Peyer's patch (tissue), 4 donors: Measurements from ENCODE around the gene UBE2S. TPM values are rescaled to one million over a fixed set of nuclear protein-coding genes. Genes with fewer than 3 reads are reported as not detected.

Experiments
- DNase-seq, 3 donors: peaks; one replicate each; pipeline ENCODE4 v3.0.0-alpha.2; 2017 to 2019
- H3K27ac ChIP-seq, 4 donors: fragments of 200-600 bp; sonication (generic); one replicate each; pipeline ENCODE4 v1.5.1; 2016 to 2019
- H3K27me3 ChIP-seq, 2 donors: fragments of 200-600 bp; sonication (generic); one replicate each; pipeline ENCODE4 v1.5.1; 2019
- H3K36me3 ChIP-seq, 3 donors: fragments of 200-600 bp; sonication (generic); one replicate each; pipeline ENCODE4 v1.5.1; 2016 to 2019
- H3K4me1 ChIP-seq, 4 donors: fragments of 200-600 bp; sonication (generic); one replicate each; pipeline ENCODE4 v1.5.1; 2016 to 2019
- H3K4me3 ChIP-seq, 4 donors: fragments of 200-600 bp; sonication (generic); 1 replicate in 3 of 4; 2 replicates in 1 of 4; pipeline ENCODE4 v1.5.1; 2016 to 2019; ENCODE audit warnings: mild to moderate bottlenecking in 1 of 4
- H3K9me3 ChIP-seq, 4 donors: fragments of 200-600 bp; sonication (generic); one replicate each; pipeline ENCODE4 v1.5.1; 2016 to 2019; ENCODE audit warnings: mild to moderate bottlenecking in 1 of 4
- POLR2A ChIP-seq, 2 donors: fragments of 450-650 bp; IDR thresholded peaks; one replicate each; pipeline ENCODE4 v1.5.1; 2017; ENCODE audit warnings: antibody characterized with exemption in 2 of 2, mild to moderate bottlenecking in 2 of 2, moderate library complexity in 2 of 2
- total RNA-seq, 4 donors: library from RNA; depleted of rRNA; stranded (reverse); fragments of >200 nt; gene quantifications; one replicate each; pipeline ENCODE4 v1.1.0, GENCODE V29; 2016
- TF ChIP-seq, protein P1 (sequence below), 6 experiments: fragments of 450-650 bp in 4 of 6; fragments of 200-600 bp in 2 of 6; sonication (generic) in 1 of 6; IDR thresholded peaks; one replicate each; pipeline ENCODE4 v1.5.1; 2017 to 2019; ENCODE audit warnings: antibody characterized with exemption in 6 of 6, mild to moderate bottlenecking in 3 of 6, moderate library complexity in 1 of 6

Gene UBE2S
- total RNA-seq, 4 donors from 2014 or later, result 5.2 to 9.1 (median 7.6) TPM

DNA sequence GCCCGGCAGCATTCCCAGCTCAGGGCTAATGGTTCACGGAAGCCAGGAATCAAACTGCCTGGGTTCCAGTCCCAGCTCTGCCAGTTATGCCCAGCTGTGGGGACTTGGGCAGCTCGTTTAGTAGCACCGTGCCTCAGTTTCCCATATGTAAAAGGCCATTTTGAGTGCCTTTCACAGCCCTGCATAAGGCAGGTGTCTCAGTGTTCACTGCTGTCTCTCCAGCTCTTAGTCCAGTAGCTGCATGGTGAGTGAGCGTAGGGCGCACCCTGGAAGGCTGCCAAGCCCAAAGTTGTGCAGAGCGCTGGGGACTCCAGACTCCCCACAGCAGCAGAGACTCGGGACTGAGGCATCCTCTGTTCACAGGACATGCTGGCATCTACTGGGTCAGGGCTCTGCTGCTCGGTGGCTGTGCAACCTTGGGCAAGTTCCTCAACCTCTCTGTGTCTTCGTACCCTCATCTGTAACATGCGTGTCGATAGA is 16.4 kb downstream of the UBE2S start:
- Histone ChIP-seq H3K27me3 (no peaks in the 10 kb centered on the region), H3K4me1 (peaks cover 8 to 33% (median 22%) of the 10 kb centered on the region in 4 donors), H3K9me3 (no peaks in the 10 kb centered on the region), H3K36me3 (peaks cover 0 to 40% (median 0%) of the 10 kb centered on the region in 3 donors), H3K27ac (no peak overlapping the region), H3K4me3 (no peak overlapping the region)
- TF ChIP-seq POLR2A (IDR thresholded peaks at IDR 0.05), result no peak
- TF ChIP-seq, protein P1, sequence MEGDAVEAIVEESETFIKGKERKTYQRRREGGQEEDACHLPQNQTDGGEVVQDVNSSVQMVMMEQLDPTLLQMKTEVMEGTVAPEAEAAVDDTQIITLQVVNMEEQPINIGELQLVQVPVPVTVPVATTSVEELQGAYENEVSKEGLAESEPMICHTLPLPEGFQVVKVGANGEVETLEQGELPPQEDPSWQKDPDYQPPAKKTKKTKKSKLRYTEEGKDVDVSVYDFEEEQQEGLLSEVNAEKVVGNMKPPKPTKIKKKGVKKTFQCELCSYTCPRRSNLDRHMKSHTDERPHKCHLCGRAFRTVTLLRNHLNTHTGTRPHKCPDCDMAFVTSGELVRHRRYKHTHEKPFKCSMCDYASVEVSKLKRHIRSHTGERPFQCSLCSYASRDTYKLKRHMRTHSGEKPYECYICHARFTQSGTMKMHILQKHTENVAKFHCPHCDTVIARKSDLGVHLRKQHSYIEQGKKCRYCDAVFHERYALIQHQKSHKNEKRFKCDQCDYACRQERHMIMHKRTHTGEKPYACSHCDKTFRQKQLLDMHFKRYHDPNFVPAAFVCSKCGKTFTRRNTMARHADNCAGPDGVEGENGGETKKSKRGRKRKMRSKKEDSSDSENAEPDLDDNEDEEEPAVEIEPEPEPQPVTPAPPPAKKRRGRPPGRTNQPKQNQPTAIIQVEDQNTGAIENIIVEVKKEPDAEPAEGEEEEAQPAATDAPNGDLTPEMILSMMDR (IDR thresholded peaks at IDR 0.05), result no peak
- DNase-seq, result no peak

DNA sequence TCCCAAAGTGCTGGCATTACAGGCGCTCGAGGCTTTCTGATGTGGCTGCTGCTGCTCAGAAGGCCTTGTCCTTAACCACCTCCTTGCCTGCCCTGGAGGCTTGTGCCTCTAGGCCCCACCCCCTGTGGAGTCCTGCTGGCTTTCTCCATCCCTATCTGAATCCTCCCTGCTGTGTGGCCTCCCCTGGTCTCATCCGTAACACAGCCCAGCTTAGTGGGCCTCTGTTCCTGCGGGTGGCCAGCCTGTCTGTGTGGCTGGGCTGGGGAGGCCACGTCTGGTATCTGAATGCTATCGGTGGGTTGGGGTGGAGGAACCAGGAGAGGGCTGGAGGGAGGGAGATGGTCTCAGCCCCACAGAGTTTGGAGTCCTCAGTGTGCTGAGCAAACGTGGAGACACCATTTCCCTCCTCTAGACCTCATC is 17.1 kb downstream of the UBE2S start:
- no peak for DNase-seq
- Histone ChIP-seq H3K36me3 (peaks cover 0 to 40% (median 0%) of the 10 kb centered on the region in 3 donors), H3K27ac (no peak overlapping the region), H3K4me1 (peaks cover 8 to 33% (median 22%) of the 10 kb centered on the region in 4 donors), H3K4me3 (no peak overlapping the region), H3K27me3 (no peaks in the 10 kb centered on the region), H3K9me3 (no peaks in the 10 kb centered on the region)
- TF ChIP-seq POLR2A (IDR thresholded peaks at IDR 0.05), result no peak

DNA sequence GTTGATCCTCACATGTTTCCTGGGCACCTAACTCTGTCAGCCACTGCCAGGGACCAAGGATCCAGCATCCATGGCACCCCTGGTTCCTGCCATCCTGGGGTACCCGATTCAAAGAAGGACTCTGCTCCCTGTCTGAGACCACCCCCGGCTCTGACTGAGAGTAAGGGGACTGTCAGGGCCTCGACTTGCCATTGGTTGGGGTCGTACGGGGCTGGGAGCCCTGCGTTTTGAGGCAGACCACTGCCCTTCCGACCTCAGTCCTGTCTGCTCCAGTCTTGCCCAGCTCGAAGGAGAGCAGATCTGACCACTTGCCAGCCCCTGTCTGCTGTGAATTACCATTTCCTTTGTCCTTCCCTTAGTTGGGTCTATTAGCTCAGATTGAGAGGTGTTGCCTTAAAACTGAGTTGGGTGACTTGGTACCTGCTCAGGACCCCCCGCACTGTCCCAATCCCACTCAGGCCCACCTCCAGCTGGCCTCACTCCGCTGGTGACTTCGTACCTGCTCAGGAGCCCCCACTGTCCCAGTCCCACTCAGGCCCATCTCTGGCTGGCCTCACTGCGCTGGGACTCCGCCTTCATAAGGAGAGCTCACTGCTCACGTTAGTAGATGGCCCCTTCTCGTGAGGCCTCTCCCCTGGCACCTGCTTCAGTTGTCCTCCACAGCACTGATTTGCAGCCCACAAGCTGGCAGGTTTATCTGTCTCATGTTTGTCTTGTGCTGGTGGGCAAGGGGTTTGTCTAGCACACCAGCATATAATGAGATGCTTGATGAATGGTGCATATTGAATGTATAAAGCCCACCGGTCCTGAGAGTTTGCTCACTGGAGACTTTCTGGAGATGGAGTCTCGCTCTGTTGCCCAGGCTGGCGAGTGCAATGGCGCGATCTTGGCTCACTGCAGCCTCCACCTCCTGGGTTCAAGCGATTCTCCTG is 17.9 kb downstream of the UBE2S start:
- Histone ChIP-seq H3K4me1 (peaks cover 8 to 37% (median 26%) of the 10 kb centered on the region in 4 donors), H3K9me3 (no peaks in the 10 kb centered on the region), H3K36me3 (peaks cover 0 to 40% (median 0%) of the 10 kb centered on the region in 3 donors), H3K27me3 (no peaks in the 10 kb centered on the region), H3K27ac (no peak overlapping the region), H3K4me3 (no peak overlapping the region)
- TF ChIP-seq POLR2A (IDR thresholded peaks at IDR 0.05), result no peak
- TF ChIP-seq, protein P1 (IDR thresholded peaks at IDR 0.05), result no peak
- no peak for DNase-seq

DNA sequence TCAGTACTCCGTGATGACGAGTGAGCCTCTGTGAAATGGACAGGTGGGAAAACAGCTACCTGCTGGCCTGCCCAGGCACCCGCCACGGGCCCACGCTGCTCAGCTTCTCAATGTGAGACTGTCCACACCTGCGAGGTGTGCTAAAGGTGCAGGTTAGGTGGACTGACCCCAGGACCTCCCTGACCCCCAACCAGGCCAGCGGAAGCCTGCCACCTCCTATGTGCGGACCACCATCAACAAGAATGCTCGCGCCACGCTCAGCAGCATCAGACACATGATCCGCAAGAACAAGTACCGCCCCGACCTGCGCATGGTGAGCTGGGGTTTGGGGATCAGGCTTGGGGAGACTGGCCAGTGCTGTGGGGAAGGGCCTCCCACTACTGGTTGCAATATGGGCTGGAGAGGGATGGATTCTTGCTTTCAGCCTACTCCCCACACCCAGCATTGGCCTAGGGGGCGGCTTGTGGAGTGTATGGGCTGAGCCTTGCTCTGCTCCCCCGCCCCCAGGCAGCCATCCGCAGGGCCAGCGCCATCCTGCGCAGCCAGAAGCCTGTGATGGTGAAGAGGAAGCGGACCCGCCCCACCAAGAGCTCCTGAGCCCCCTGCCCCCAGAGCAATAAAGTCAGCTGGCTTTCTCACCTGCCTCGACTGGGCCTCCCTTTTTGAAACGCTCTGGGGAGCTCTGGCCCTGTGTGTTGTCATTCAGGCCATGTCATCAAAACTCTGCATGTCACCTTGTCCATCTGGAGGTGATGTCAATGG is 19.7 kb downstream of the UBE2S start:
- peaks cover 8 to 48% (median 29%) of the 10 kb centered on the region in 4 donors for H3K4me1 ChIP-seq
- H3K4me3 ChIP-seq, result peak overlapping the region in 3 of 4 donors; percentile 66 to 84 (median 78)
- no peaks in the 10 kb centered on the region for H3K9me3 ChIP-seq
- H3K36me3 ChIP-seq, result peaks cover 0 to 40% (median 0%) of the 10 kb centered on the region in 3 donors
- H3K27ac ChIP-seq, result peak overlapping the region in 1 of 4 donors; percentile 1
- DNase-seq, result no peak
- no peaks in the 10 kb centered on the region for H3K27me3 ChIP-seq
- TF ChIP-seq, protein P1 (IDR thresholded peaks at IDR 0.05), result no peak
- no peak for TF ChIP-seq POLR2A (IDR thresholded peaks at IDR 0.05)

DNA sequence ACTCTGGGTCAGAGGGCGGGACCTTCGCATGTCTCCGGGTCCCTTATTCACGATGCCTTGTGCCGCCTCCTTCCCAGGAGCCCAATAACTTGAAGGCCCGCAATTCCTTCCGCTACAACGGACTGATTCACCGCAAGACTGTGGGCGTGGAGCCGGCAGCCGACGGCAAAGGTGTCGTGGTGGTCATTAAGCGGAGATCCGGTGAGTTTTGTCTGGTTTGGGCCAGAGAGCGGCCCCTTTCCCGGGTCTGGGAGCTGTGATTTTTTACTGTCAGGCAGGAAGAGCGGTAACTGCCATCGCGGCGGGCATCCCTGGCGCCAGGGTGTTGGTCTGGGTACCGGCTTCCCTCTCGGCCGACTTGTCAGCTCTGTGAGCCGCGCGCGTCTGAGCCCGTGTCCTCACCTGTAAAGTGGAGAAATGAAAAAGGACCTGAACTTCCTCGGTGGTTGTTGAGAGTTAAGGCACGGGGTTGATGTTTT is 21.1 kb downstream of the UBE2S start:
- H3K9me3 ChIP-seq, result no peaks in the 10 kb centered on the region
- H3K36me3 ChIP-seq, result peaks cover 0 to 40% (median 0%) of the 10 kb centered on the region in 3 donors
- no peak for TF ChIP-seq POLR2A (IDR thresholded peaks at IDR 0.05)
- TF ChIP-seq, protein P1 (IDR thresholded peaks at IDR 0.05), result no peak
- no peaks in the 10 kb centered on the region for H3K27me3 ChIP-seq
- peak in 1 of 3 donors; percentile 36 for DNase-seq
- H3K4me3 ChIP-seq, result peak overlapping the region; percentile 66 to 86 (median 81)
- peaks cover 8 to 54% (median 29%) of the 10 kb centered on the region in 4 donors for H3K4me1 ChIP-seq
- H3K27ac ChIP-seq, result peak overlapping the region; percentile 85 to 96 (median 91)
